Endodermal cell (in vitro differentiated cells): ENCODE results near the gene ZNF691. TPM values are rescaled to one million over a fixed set of nuclear protein-coding genes. Genes with fewer than 3 reads are reported as not detected.
"Not testable (repeated sequence)": the region's sequence is repeated elsewhere in the genome, so short reads cannot be mapped to it uniquely, and the experiment has no call there.

Source experiments
- DNase-seq: peaks from one replicate; pipeline ENCODE4 v3.0.0-alpha.2; 2017
- H3K27ac ChIP-seq: 2 replicates; pipeline ENCODE4 v1.5.1; 2013; ENCODE audit warnings: mild to moderate bottlenecking, low read depth, low read length, moderate library complexity
- H3K27me3 ChIP-seq: 2 replicates; pipeline ENCODE4 v1.6.1; 2013; ENCODE audit warnings: mild to moderate bottlenecking, low read length, moderate library complexity; ENCODE audit not compliant: insufficient read depth, control insufficient read depth, poor library complexity, severe bottlenecking
- H3K36me3 ChIP-seq: 2 replicates; pipeline ENCODE4 v1.7.0; 2013; ENCODE audit warnings: mild to moderate bottlenecking, low read length, moderate library complexity; ENCODE audit not compliant: control insufficient read depth, insufficient read depth
- H3K4me1 ChIP-seq: one replicate; pipeline ENCODE4 v1.7.0; 2013; ENCODE audit warnings: low read length; ENCODE audit not compliant: control insufficient read depth, insufficient read depth
- H3K4me3 ChIP-seq: 2 replicates; pipeline ENCODE4 v1.5.1; 2013; ENCODE audit warnings: mild to moderate bottlenecking, low read length, moderate library complexity
- H3K9ac ChIP-seq: 2 replicates; pipeline ENCODE4 v1.6.1; 2013; ENCODE audit warnings: mild to moderate bottlenecking, low read length, moderate library complexity; ENCODE audit not compliant: poor library complexity, severe bottlenecking; ENCODE audit errors: extremely low read depth
- H3K9me3 ChIP-seq: 2 replicates; pipeline ENCODE4 v1.6.1; 2013; ENCODE audit warnings: mild to moderate bottlenecking, low read length, moderate library complexity; ENCODE audit not compliant: control insufficient read depth
- H3K27ac Mint-ChIP-seq: 2 replicates; pipeline ENCODE4 v1.8.0; 2020; ENCODE audit warnings: mixed read lengths
- H3K27me3 Mint-ChIP-seq: 2 replicates; pipeline ENCODE4 v1.8.0; 2021; ENCODE audit warnings: mild to moderate bottlenecking, mixed read lengths; ENCODE audit not compliant: insufficient read depth
- H3K36me3 Mint-ChIP-seq: 2 replicates; pipeline ENCODE4 v1.8.0; 2020; ENCODE audit warnings: low read depth, mixed read lengths
- H3K4me1 Mint-ChIP-seq: 2 replicates; pipeline ENCODE4 v1.8.0; 2020; ENCODE audit warnings: mixed read lengths
- H3K4me3 Mint-ChIP-seq: 2 replicates; pipeline ENCODE4 v1.8.0; 2020; ENCODE audit warnings: mild to moderate bottlenecking, moderate library complexity, mixed read lengths
- H3K9me3 Mint-ChIP-seq: 2 replicates; pipeline ENCODE4 v1.8.0; 2020; ENCODE audit warnings: mild to moderate bottlenecking, mixed read lengths
- CTCF ChIP-seq: fragments of 200-600 bp; sonication (generic); conservative IDR thresholded peaks from 2 replicates; pipeline ENCODE4 v1.5.0; 2021; ENCODE audit warnings: antibody characterized with exemption, mild to moderate bottlenecking
- WGBS, 2 experiments: methylation state at CpG; one replicate each; pipeline versions ENCODE4 v1.1.5 to v1.1.7; 2013; ENCODE audit warnings: missing lambda C conversion rate in 2 of 2, mixed read lengths in 1 of 2; ENCODE audit not compliant: insufficient coverage in 1 of 2, insufficient read length in 1 of 2; 5-methylcytosine and 5-hydroxymethylcytosine counted together
- total RNA-seq, 2 donors: library from RNA; stranded (reverse); fragmentation: NEBNext Ultra II Directional in 1 of 2; extraction: Animal tissue kit (Norgen Biotek cat#: 25700) in 1 of 2; gene quantifications; 2 replicates in 1 of 2; 3 replicates in 1 of 2; pipeline ENCODE4 v1.2.1, GENCODE V29; 2021

Gene ZNF691
- total RNA-seq, 2 donors from 2014 or later: 15.5 to 16.6 TPM

GRCh38 chr1:42860339-42861013 lies 14.1 kb downstream of the ZNF691 start:
- 86 to 88% methylated on average over 4 of the region's 4 CpGs for WGBS, 2 experiments
- H3K4me3 Mint-ChIP-seq: no peak overlapping the region
- Histone ChIP-seq H3K4me3 (no peak overlapping the region), H3K27me3 (no peaks in the 10 kb centered on the region), H3K9me3 (peaks cover 8% of the 10 kb centered on the region), H3K9ac (no peak overlapping the region), H3K36me3 (no peaks in the 10 kb centered on the region), H3K27ac (no peak overlapping the region), H3K4me1 (no peaks in the 10 kb centered on the region)
- H3K4me1 Mint-ChIP-seq: peaks cover 5% of the 10 kb centered on the region
- peaks cover 44% of the 10 kb centered on the region for H3K9me3 Mint-ChIP-seq
- H3K36me3 Mint-ChIP-seq: peaks cover 18% of the 10 kb centered on the region
- peaks cover 11% of the 10 kb centered on the region for H3K27me3 Mint-ChIP-seq
- H3K27ac Mint-ChIP-seq: peak overlapping the region; percentile 8
- TF ChIP-seq CTCF: peak; percentile 63
- DNase-seq: peak; percentile 82

- H3K27me3 ChIP-seq: no peaks in the 10 kb centered on the region
- no peak overlapping the region for H3K27ac ChIP-seq
- Mint-ChIP-seq H3K9me3 (peaks cover 44% of the 10 kb centered on the region), H3K4me1 (peaks cover 5% of the 10 kb centered on the region), H3K27me3 (peaks cover 7% of the 10 kb centered on the region), H3K36me3 (peaks cover 18% of the 10 kb centered on the region), H3K27ac (no peak overlapping the region), H3K4me3 (no peak overlapping the region)
- H3K9ac ChIP-seq: no peak overlapping the region
- no peaks in the 10 kb centered on the region for H3K36me3 ChIP-seq
- peaks cover 8% of the 10 kb centered on the region for H3K9me3 ChIP-seq
- no peak for TF ChIP-seq CTCF
- no peak for DNase-seq
- no peak overlapping the region for H3K4me3 ChIP-seq
- H3K4me1 ChIP-seq: no peaks in the 10 kb centered on the region
Measured at GRCh38 chr1:42861014-42861399, 14.6 kb downstream of the ZNF691 start.

- 90 to 96% methylated on average over 3 to 5 of the region's 5 CpGs for WGBS, 2 experiments
- Mint-ChIP-seq H3K4me1 (no peaks in the 10 kb centered on the region), H3K9me3 (no peaks in the 10 kb centered on the region), H3K27ac (no peak overlapping the region), H3K27me3 (peaks cover 4% of the 10 kb centered on the region), H3K36me3 (no peaks in the 10 kb centered on the region), H3K4me3 (no peak overlapping the region)
- Histone ChIP-seq H3K27me3 (no peaks in the 10 kb centered on the region), H3K4me3 (no peak overlapping the region), H3K9ac (no peak overlapping the region), H3K9me3 (no peaks in the 10 kb centered on the region), H3K27ac (no peak overlapping the region), H3K4me1 (no peaks in the 10 kb centered on the region), H3K36me3 (no peaks in the 10 kb centered on the region)
- no peak for TF ChIP-seq CTCF
- DNase-seq: no peak
Measured at GRCh38 chr1:42866549-42866948, 20.1 kb downstream of the ZNF691 start.

GRCh38 chr1:42868466-42868865 lies 22.1 kb downstream of the ZNF691 start:
- H3K27ac ChIP-seq, H3K36me3 Mint-ChIP-seq, H3K9me3 Mint-ChIP-seq, H3K9ac ChIP-seq, H3K4me1 Mint-ChIP-seq, H3K4me3 ChIP-seq, H3K27me3 Mint-ChIP-seq, H3K36me3 ChIP-seq, DNase-seq, H3K27ac Mint-ChIP-seq, H3K4me3 Mint-ChIP-seq, H3K27me3 ChIP-seq, H3K4me1 ChIP-seq: not testable (repeated sequence)
- 88 to 94% methylated on average over 3 to 4 of the region's 4 CpGs for WGBS, 2 experiments
- H3K9me3 ChIP-seq: peaks cover 12% of the 10 kb centered on the region

GRCh38 chr1:42869254-42869653 lies 22.8 kb downstream of the ZNF691 start:
- H3K4me3 ChIP-seq, H3K36me3 Mint-ChIP-seq, H3K27me3 Mint-ChIP-seq, H3K27ac Mint-ChIP-seq, H3K27me3 ChIP-seq, H3K36me3 ChIP-seq, H3K4me1 Mint-ChIP-seq, H3K4me3 Mint-ChIP-seq, H3K4me1 ChIP-seq, DNase-seq, H3K9ac ChIP-seq, H3K27ac ChIP-seq: not testable (repeated sequence)
- WGBS, 2 experiments: 90 to 100% methylated on average over 1 to 2 of the region's 2 CpGs
- H3K9me3 ChIP-seq: peaks cover 13% of the 10 kb centered on the region
- H3K9me3 Mint-ChIP-seq: peaks cover 13% of the 10 kb centered on the region
